ENCODE results near the gene RYR3.

The RYR3 gene

GRCh38 chr15:33473005-33473404 lies 162.2 kb downstream of the RYR3 start:
- H3K27ac ChIP-seq = no peak overlapping the region
- TF ChIP-seq ZFX (IDR thresholded peaks at IDR 0.05; ENCODE audit: borderline replicate concordance) = no peak
- no peak for TF ChIP-seq CTCF (IDR thresholded peaks at IDR 0.05)

GRCh38 chr15:33473714-33474113 lies 162.9 kb downstream of the RYR3 start:
- TF ChIP-seq CTCF (IDR thresholded peaks at IDR 0.05) (no peak), ZFX (IDR thresholded peaks at IDR 0.05; ENCODE audit: borderline replicate concordance) (no peak)
- no peak overlapping the region for H3K27ac ChIP-seq

GRCh38 chr15:33476076-33476475 lies 165.3 kb downstream of the RYR3 start:
- TF ChIP-seq CTCF (IDR thresholded peaks at IDR 0.05) (no peak), ZFX (IDR thresholded peaks at IDR 0.05; ENCODE audit: borderline replicate concordance) (no peak)
- H3K27ac ChIP-seq = no peak overlapping the region

- TF ChIP-seq ZFX (IDR thresholded peaks at IDR 0.05; ENCODE audit: borderline replicate concordance) = no peak
- no peak for TF ChIP-seq CTCF (IDR thresholded peaks at IDR 0.05)
- no peak overlapping the region for H3K27ac ChIP-seq
These were observed 166.1 kb downstream of the RYR3 start for GRCh38 chr15:33476908-33477307.

GRCh38 chr15:33489335-33489734 lies 178.6 kb downstream of the RYR3 start:
- TF ChIP-seq ZFX (IDR thresholded peaks at IDR 0.05; ENCODE audit: borderline replicate concordance) (no peak), CTCF (IDR thresholded peaks at IDR 0.05) (no peak)
- no peak overlapping the region for H3K27ac ChIP-seq

GRCh38 chr15:33490703-33491102 lies 179.9 kb downstream of the RYR3 start:
- TF ChIP-seq CTCF (IDR thresholded peaks at IDR 0.05) (no peak), ZFX (IDR thresholded peaks at IDR 0.05; ENCODE audit: borderline replicate concordance) (no peak)
- H3K27ac ChIP-seq = no peak overlapping the region

- no peak overlapping the region for H3K27ac ChIP-seq
- TF ChIP-seq ZFX (IDR thresholded peaks at IDR 0.05; ENCODE audit: borderline replicate concordance) (no peak), CTCF (IDR thresholded peaks at IDR 0.05) (no peak)
These were observed 181.8 kb downstream of the RYR3 start for GRCh38 chr15:33492434-33493052.
